H9 (cell line): ENCODE results near the gene RYR1. TPM values are rescaled to one million over a fixed set of nuclear protein-coding genes. Genes with fewer than 3 reads are reported as not detected.

ENCODE experiments used
- DNase-seq: peaks from one replicate; pipeline ENCODE4 v3.0.0-alpha.2; 2017
- H2AFZ ChIP-seq: one replicate; pipeline ENCODE4 v1.6.1; 2013; ENCODE audit warnings: mild to moderate bottlenecking, low read length, control low read depth, moderate library complexity
- H2AK5ac ChIP-seq: 2 replicates; pipeline ENCODE4 v1.6.1; 2013; ENCODE audit warnings: low read length, control low read depth, mixed read lengths; ENCODE audit not compliant: insufficient read length
- H2BK120ac ChIP-seq: one replicate; pipeline ENCODE4 v1.6.1; 2013; ENCODE audit warnings: low read depth, mild to moderate bottlenecking, low read length, control low read depth, inconsistent platforms; ENCODE audit not compliant: poor library complexity, severe bottlenecking
- H2BK12ac ChIP-seq: 2 replicates; pipeline ENCODE4 v1.6.1; 2013; ENCODE audit warnings: low read length, control low read depth, mixed read lengths, low read depth; ENCODE audit not compliant: insufficient read length
- H2BK15ac ChIP-seq: 2 replicates; pipeline ENCODE4 v1.6.1; 2013; ENCODE audit warnings: low read depth, low read length, control low read depth
- H2BK20ac ChIP-seq: one replicate; pipeline ENCODE4 v1.6.1; 2013; ENCODE audit warnings: low read depth, mild to moderate bottlenecking, low read length, control low read depth, inconsistent platforms; ENCODE audit not compliant: poor library complexity, severe bottlenecking
- H2BK5ac ChIP-seq: 2 replicates; pipeline ENCODE4 v1.6.1; 2013; ENCODE audit warnings: low read length, control low read depth, mixed read lengths; ENCODE audit not compliant: insufficient read length
- H3K14ac ChIP-seq: 2 replicates; pipeline ENCODE4 v1.6.1; 2013; ENCODE audit warnings: low read length, control low read depth; ENCODE audit not compliant: insufficient read depth
- H3K18ac ChIP-seq: 2 replicates; pipeline ENCODE4 v1.6.1; 2013; ENCODE audit warnings: low read depth, mild to moderate bottlenecking, mixed read lengths, low read length, control low read depth; ENCODE audit not compliant: insufficient read length
- H3K23ac ChIP-seq: 2 replicates; pipeline ENCODE4 v1.6.1; 2013; ENCODE audit warnings: low read length, control low read depth, mixed read lengths, low read depth; ENCODE audit not compliant: insufficient read length
- H3K23me2 ChIP-seq: 2 replicates; pipeline ENCODE4 v1.6.1; 2013; ENCODE audit warnings: low read depth, mild to moderate bottlenecking, mixed read lengths, low read length, control low read depth; ENCODE audit not compliant: insufficient read length, poor library complexity, severe bottlenecking
- H3K27ac ChIP-seq: 2 replicates; pipeline ENCODE4 v1.5.1; 2013; ENCODE audit warnings: low read length, control low read depth, mixed read lengths, low read depth; ENCODE audit not compliant: insufficient read length
- H3K27me3 ChIP-seq: 2 replicates; pipeline ENCODE4 v1.6.1; 2013; ENCODE audit warnings: low read length, control low read depth, inconsistent platforms; ENCODE audit not compliant: insufficient read depth
- H3K4ac ChIP-seq: 2 replicates; pipeline ENCODE4 v1.6.1; 2013; ENCODE audit warnings: low read depth, mild to moderate bottlenecking, control low read depth, inconsistent platforms, low read length, moderate library complexity
- H3K4me1 ChIP-seq: 2 replicates; pipeline ENCODE4 v1.6.1; 2013; ENCODE audit warnings: low read length, control low read depth, inconsistent platforms; ENCODE audit not compliant: insufficient read depth
- H3K4me2 ChIP-seq: 2 replicates; pipeline ENCODE4 v1.6.1; 2013; ENCODE audit warnings: low read length, control low read depth, mixed read lengths; ENCODE audit not compliant: insufficient read length, insufficient read depth
- H3K56ac ChIP-seq: 2 replicates; pipeline ENCODE4 v1.6.1; 2013; ENCODE audit warnings: low read depth, mild to moderate bottlenecking, mixed read lengths, low read length, control low read depth; ENCODE audit not compliant: insufficient read length
- H3K79me1 ChIP-seq: 2 replicates; pipeline ENCODE4 v1.6.1; 2013; ENCODE audit warnings: low read depth, mild to moderate bottlenecking, moderate library complexity, low read length, control low read depth, inconsistent platforms; ENCODE audit not compliant: insufficient read depth, poor library complexity, severe bottlenecking
- H3K79me2 ChIP-seq: 2 replicates; pipeline ENCODE4 v1.6.1; 2013; ENCODE audit warnings: low read length, control low read depth, inconsistent platforms; ENCODE audit not compliant: insufficient read depth
- H3K9ac ChIP-seq: 2 replicates; pipeline ENCODE4 v1.6.1; 2013; ENCODE audit warnings: low read length, control low read depth, mixed read lengths; ENCODE audit not compliant: insufficient read length; ENCODE audit errors: extremely low read depth
- H3K9me3 ChIP-seq: one replicate; pipeline ENCODE4 v1.6.1; 2013; ENCODE audit warnings: low read depth, low read length, inconsistent platforms; ENCODE audit not compliant: control insufficient read depth
- H3T11ph ChIP-seq: one replicate; pipeline ENCODE4 v1.6.1; 2013; ENCODE audit warnings: mild to moderate bottlenecking, low read length, control low read depth, inconsistent platforms
- H4K20me1 ChIP-seq: one replicate; pipeline ENCODE4 v1.6.1; 2013; ENCODE audit not compliant: control insufficient read depth, insufficient read length, insufficient read depth
- H4K5ac ChIP-seq: 2 replicates; pipeline ENCODE4 v1.6.1; 2013; ENCODE audit warnings: low read depth, mild to moderate bottlenecking, mixed read lengths, low read length, control low read depth; ENCODE audit not compliant: insufficient read length
- H4K8ac ChIP-seq: replicated peaks from 2 replicates; pipeline ENCODE4 v1.6.1; 2013; ENCODE audit warnings: low read length, control low read depth, mixed read lengths, low read depth; ENCODE audit not compliant: insufficient read length
- H4K91ac ChIP-seq: 2 replicates; pipeline ENCODE4 v1.6.1; 2013; ENCODE audit warnings: low read depth, mild to moderate bottlenecking, moderate library complexity, mixed read lengths, low read length, control low read depth; ENCODE audit not compliant: insufficient read length
- H3K27ac Mint-ChIP-seq, 3 experiments: 2 replicates in 2 of 3; 3 replicates in 1 of 3; pipeline ENCODE4 v1.8.0; 2020 to 2021; ENCODE audit warnings: mixed read lengths in 3 of 3, mild to moderate bottlenecking in 1 of 3, moderate library complexity in 1 of 3
- H3K27me3 Mint-ChIP-seq: 2 replicates; pipeline ENCODE4 v1.8.0; 2021; ENCODE audit warnings: low read depth, mild to moderate bottlenecking, moderate library complexity, mixed read lengths
- H3K36me3 Mint-ChIP-seq, 3 experiments: 2 replicates in 2 of 3; 3 replicates in 1 of 3; pipeline ENCODE4 v1.8.0; 2020 to 2021; ENCODE audit warnings: low read depth in 3 of 3, mixed read lengths in 3 of 3; ENCODE audit not compliant: insufficient read depth in 1 of 3
- H3K4me1 Mint-ChIP-seq, 2 experiments: 2 replicates each; pipeline ENCODE4 v1.8.0; 2020; ENCODE audit warnings: mixed read lengths in 2 of 2
- H3K4me3 Mint-ChIP-seq, 2 experiments: 2 replicates in 1 of 2; 3 replicates in 1 of 2; pipeline ENCODE4 v1.8.0; 2020 to 2021; ENCODE audit warnings: mild to moderate bottlenecking in 2 of 2, mixed read lengths in 2 of 2, moderate library complexity in 1 of 2
- H3K9me3 Mint-ChIP-seq, 2 experiments: 2 replicates in 1 of 2; 3 replicates in 1 of 2; pipeline ENCODE4 v1.8.0; 2020; ENCODE audit warnings: mild to moderate bottlenecking in 2 of 2, mixed read lengths in 2 of 2, moderate library complexity in 1 of 2
- WGBS: extraction: QIAGEN DNeasy Blood & Tissue Kit; methylation state at CpG from one replicate; pipeline ENCODE4 v1.1.7; 2013; ENCODE audit warnings: missing lambda C conversion rate, low lambda C conversion rate, mixed read lengths; ENCODE audit not compliant: insufficient read length; ENCODE audit errors: extremely low coverage; 5-methylcytosine and 5-hydroxymethylcytosine counted together
- total RNA-seq: library from RNA; stranded (reverse); gene quantifications from 2 replicates; pipeline ENCODE4 v1.2.1, GENCODE V29; 2021
- TF ChIP-seq, protein P1 (sequence below): fragments of 200-600 bp; sonication (generic); conservative IDR thresholded peaks from 3 replicates; pipeline ENCODE4 v1.8.0; 2021; ENCODE audit warnings: antibody characterized with exemption, mild to moderate bottlenecking

The RYR1 gene
- total RNA-seq, 1 experiment from 2014 or later: 8.9 TPM

DNA sequence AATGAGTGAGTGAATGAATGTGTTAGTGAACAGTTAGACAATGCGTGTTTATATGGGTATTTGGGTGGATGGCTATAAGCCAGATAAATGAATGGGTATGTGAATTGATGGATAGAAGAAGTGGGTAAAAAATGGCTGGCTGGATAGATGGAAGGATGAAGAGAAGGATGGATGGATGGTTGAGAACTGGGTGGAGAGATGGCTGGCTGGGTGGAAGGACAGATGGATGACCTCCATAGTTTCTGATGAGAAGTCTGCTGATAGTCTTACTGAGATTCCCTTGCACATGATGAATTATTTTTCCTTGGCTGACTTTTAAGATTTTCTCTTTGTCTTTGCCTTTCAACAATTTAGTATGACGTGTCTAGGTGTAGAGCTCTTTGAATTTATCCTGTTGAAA, 57.4 kb downstream of the RYR1 start:
- Histone ChIP-seq H2BK12ac (no peak overlapping the region), H3K14ac (no peak overlapping the region), H3K4me1 (no peaks in the 10 kb centered on the region; the same call in 1 of the 2 replicates), H3K56ac (no peak overlapping the region), H3T11ph (no peak overlapping the region), H3K27me3 (no peaks in the 10 kb centered on the region), H3K23ac (no peak overlapping the region), H2BK20ac (no peak overlapping the region), H4K20me1 (no peaks in the 10 kb centered on the region), H3K27ac (no peak overlapping the region), H3K23me2 (no peaks in the 10 kb centered on the region), H3K79me2 (no peaks in the 10 kb centered on the region), H4K8ac (no peak overlapping the region), H3K4me2 (no peak overlapping the region), H2BK5ac (no peak overlapping the region), H2AFZ (no peak overlapping the region), H2BK120ac (no peak overlapping the region), H3K79me1 (no peaks in the 10 kb centered on the region), H2AK5ac (no peak overlapping the region), H3K9ac (no peak overlapping the region), H3K4ac (no peak overlapping the region), H3K9me3 (no peaks in the 10 kb centered on the region), H4K91ac (no peak overlapping the region), H4K5ac (no peak overlapping the region), H3K18ac (no peak overlapping the region), H2BK15ac (no peak overlapping the region)
- no peak overlapping the region for H3K4me3 Mint-ChIP-seq
- H3K36me3 Mint-ChIP-seq: peaks cover 52 to 79% (median 65%) of the 10 kb centered on the region in 3 experiments
- peaks cover 0 to 2% of the 10 kb centered on the region in 2 experiments; a peak in 1 of 5 replicates for H3K9me3 Mint-ChIP-seq
- H3K4me1 Mint-ChIP-seq: peaks cover 8 to 13% of the 10 kb centered on the region in 2 experiments
- no peak overlapping the region for H3K27ac Mint-ChIP-seq
- TF ChIP-seq, protein P1, sequence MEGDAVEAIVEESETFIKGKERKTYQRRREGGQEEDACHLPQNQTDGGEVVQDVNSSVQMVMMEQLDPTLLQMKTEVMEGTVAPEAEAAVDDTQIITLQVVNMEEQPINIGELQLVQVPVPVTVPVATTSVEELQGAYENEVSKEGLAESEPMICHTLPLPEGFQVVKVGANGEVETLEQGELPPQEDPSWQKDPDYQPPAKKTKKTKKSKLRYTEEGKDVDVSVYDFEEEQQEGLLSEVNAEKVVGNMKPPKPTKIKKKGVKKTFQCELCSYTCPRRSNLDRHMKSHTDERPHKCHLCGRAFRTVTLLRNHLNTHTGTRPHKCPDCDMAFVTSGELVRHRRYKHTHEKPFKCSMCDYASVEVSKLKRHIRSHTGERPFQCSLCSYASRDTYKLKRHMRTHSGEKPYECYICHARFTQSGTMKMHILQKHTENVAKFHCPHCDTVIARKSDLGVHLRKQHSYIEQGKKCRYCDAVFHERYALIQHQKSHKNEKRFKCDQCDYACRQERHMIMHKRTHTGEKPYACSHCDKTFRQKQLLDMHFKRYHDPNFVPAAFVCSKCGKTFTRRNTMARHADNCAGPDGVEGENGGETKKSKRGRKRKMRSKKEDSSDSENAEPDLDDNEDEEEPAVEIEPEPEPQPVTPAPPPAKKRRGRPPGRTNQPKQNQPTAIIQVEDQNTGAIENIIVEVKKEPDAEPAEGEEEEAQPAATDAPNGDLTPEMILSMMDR: no peak
- no peaks in the 10 kb centered on the region for H3K27me3 Mint-ChIP-seq
- 100% methylated on average over 1 of the region's 2 CpGs for WGBS
- DNase-seq: no peak
